ENCODE results near the gene ASGR2.
"Not testable (repeated sequence)": the region's sequence is repeated elsewhere in the genome, so short reads cannot be mapped to it uniquely, and the experiment has no call there.

The ASGR2 gene, protein sequence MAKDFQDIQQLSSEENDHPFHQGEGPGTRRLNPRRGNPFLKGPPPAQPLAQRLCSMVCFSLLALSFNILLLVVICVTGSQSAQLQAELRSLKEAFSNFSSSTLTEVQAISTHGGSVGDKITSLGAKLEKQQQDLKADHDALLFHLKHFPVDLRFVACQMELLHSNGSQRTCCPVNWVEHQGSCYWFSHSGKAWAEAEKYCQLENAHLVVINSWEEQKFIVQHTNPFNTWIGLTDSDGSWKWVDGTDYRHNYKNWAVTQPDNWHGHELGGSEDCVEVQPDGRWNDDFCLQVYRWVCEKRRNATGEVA

DNA sequence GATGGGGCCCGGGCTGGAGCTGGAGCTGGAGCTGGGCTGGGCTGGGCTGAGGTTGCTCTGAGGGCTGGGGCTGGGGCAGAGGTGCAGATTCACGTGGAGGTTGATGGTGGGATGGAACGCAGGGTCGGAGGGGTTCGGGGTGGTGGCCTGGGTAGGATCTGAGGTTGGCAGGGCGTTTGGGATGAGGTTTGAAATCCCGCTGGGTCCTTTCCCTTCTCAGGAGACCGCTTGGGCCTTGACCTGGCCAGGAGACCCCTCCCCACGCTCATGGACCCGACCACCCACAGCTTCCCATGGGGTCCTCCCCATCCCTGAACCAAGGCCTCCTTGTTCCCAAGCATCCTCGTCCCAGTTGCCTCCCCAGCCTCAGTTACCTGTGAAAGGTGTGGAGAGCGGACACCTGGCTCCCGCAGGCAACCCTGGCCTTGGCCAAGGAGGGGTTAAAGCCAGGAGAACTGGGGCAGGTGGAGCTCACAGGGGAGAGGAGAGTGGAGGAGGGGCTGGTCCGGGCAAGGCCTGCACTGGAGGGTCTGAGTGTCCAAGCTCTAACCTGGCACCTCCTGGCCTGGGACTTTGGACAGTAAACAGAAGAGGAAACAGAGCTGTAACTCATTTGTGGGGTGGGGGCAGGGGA is at the start of gene ASGR2:
TSS of gene ASGR2 (minus strand) at position 582 of the 634 bp plus-strand sequence. CDS start 582 bp downstream, outside the sequence.
- in situ Hi-C loops (cut with MboI; ENCODE audit: low sequenced_read_pairs): no loop called here

- in situ Hi-C loops (cut with MboI; ENCODE audit: low sequenced_read_pairs): not testable (repeated sequence)
Measured at GRCh38 chr17:7159571-7159970, 44.9 kb upstream of the ASGR2 start.

DNA sequence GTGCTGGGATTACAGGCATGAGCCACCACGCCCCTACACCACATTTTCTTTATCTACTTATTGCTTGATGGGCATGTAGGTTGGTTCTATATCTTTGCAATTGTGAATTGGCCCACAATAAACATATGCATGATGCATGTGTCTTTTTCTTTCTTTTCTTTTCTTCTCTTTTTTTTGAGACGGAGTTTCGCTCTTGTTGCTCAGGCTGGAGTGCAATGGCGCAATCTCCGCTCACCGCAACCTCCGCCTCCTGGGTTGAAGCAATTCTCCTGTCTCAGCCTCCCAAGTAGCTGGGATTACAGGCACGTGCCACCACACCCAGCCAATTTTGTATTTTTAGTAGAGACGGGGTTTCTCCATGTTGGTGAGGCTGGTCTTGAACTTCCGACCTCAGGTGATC is 43.8 kb upstream of the ASGR2 start:
- in situ Hi-C loops (cut with MboI; ENCODE audit: low sequenced_read_pairs): not testable (repeated sequence)

GRCh38 chr17:7156342-7156940 is 41.8 kb upstream of the ASGR2 start:
- in situ Hi-C loops (cut with MboI; ENCODE audit: low sequenced_read_pairs): no loop called here

GRCh38 chr17:7147772-7148171 is 33.1 kb upstream of the ASGR2 start:
- in situ Hi-C loops (cut with MboI; ENCODE audit: low sequenced_read_pairs): no loop called here

DNA sequence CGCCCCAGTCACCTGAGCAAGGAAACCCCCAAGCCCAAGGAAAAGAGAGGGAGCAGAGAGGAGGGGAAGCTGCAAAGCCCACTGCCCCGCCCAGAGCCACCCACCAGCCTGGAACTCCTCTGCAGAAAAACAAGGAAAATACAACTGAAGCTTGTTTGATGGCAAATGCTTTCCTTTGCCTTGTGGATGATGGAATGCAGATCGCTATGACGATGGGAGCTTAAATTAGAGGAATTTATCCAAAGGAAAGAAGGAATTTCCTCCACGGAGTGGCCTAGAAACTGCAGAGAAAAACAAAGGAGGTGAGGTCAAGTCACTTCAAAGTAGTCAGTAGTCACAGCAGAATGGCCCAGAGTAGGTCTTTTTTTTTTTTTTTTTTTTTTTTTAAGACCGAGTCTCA is 31.5 kb upstream of the ASGR2 start:
- in situ Hi-C loops (cut with MboI; ENCODE audit: low sequenced_read_pairs): no loop called here

GRCh38 chr17:7144213-7144612 is 29.6 kb upstream of the ASGR2 start:
- in situ Hi-C loops (cut with MboI; ENCODE audit: low sequenced_read_pairs): no loop called here

GRCh38 chr17:7141824-7142223 is 27.2 kb upstream of the ASGR2 start:
- in situ Hi-C loops (cut with MboI; ENCODE audit: low sequenced_read_pairs): no loop called here

- in situ Hi-C loops (cut with MboI; ENCODE audit: low sequenced_read_pairs): loop anchor here (5.0 kb wide), 1 partner anchor 87 kb away; no protein-coding TSS in a partner anchor
Measured at GRCh38 chr17:7139400-7139799, 24.8 kb upstream of the ASGR2 start.

DNA sequence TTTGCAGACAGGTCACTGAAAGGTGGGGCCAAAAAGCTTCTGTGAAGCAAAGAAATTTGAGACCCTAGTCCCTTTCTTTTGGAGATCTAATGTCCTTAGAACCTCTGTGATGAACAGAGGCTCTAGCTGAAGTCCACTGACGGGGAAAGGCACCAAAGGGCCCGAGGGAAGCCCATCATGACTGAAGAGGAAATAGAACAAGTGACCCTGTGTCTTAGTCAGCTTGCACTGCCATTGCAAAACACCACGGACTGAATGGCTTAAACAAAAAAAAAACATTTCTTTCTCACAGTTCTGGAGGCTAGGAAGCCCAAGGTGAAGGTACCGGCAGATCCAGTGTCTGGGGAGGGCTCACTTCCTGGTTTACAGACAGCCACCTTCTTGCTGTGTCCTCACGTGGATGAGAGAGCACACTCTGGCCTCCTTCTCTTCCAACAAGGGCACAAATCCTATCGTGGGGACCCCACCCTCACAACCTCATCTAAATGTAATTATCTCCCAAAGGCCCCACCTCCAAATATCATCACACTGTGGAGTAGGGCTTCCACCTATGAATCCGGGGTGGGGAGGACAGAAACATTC is 24.3 kb upstream of the ASGR2 start:
- in situ Hi-C loops (cut with MboI; ENCODE audit: low sequenced_read_pairs): loop anchor here (5.0 kb wide), 1 partner anchor 87 kb away; no protein-coding TSS in a partner anchor

DNA sequence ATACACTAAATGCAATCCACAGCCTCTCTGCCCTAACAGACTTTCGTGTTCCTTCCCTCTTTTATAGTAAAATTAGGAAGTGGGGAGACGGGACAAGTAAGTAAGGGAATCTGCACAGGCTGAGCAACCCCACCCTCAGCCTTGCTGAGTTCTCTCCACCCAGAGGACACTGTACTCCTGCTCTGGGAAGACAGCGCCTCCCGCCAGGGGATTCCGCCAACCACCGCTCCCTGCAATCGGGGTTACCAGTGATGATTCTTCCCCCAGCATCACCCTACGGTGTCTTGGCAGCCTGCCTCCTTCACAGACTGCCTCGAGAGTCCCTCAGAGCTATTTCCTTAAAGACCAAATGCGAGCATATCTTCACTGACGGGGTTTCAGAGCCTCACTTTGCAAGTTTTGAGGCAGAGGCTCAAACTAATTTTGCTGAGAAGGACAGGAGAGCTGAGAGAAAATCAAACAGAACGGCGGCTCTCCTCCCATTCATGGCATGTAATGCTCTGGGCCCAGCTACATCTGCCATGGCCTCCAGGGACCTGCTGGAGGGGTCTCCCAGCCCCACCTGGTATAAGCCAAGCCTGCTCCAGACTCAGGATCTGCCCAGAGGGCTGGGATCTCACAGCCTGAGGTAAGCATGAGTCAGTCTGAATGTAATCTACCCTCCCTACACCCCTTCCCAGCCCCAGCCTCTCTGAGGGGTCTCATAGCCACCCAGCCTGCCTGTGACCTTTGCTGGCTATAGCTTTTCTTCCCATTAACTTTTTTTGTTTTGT is 22.7 kb upstream of the ASGR2 start:
- in situ Hi-C loops (cut with MboI; ENCODE audit: low sequenced_read_pairs): loop anchor here (5.0 kb wide), 1 partner anchor 85 kb away; no protein-coding TSS in a partner anchor

DNA sequence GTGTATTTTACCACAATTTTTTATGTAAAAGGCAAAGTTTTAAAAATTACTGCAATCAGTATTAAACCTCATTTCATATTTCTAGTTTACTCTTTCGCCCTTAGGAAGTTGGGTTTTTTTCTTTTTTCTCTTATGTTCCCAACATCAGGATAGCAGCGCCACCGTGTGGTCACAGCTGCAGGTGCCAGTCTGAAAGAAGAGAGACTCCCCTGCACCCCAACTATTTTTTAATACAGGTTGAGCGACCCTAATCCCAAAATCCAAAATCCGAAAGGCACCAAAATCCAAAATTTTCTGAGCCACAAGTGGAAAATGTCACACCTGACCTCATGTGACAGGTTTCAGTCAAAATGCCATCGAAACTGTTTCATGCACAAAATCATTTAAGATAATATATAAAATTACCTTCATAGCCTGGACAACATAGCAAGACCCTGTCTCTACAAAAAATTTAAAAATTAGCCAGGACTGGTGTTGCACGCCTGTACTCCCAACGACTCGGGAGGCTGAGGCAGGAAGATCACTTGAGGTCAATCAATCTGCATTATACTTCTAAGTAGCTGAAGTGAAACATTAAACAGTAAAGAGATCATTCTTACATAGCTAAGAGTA is 21.8 kb upstream of the ASGR2 start:
- in situ Hi-C loops (cut with MboI; ENCODE audit: low sequenced_read_pairs): loop anchor here (5.0 kb wide), 1 partner anchor 84 kb away; no protein-coding TSS in a partner anchor

GRCh38 chr17:7133916-7134315 is 19.3 kb upstream of the ASGR2 start:
- in situ Hi-C loops (cut with MboI; ENCODE audit: low sequenced_read_pairs): no loop called here

DNA sequence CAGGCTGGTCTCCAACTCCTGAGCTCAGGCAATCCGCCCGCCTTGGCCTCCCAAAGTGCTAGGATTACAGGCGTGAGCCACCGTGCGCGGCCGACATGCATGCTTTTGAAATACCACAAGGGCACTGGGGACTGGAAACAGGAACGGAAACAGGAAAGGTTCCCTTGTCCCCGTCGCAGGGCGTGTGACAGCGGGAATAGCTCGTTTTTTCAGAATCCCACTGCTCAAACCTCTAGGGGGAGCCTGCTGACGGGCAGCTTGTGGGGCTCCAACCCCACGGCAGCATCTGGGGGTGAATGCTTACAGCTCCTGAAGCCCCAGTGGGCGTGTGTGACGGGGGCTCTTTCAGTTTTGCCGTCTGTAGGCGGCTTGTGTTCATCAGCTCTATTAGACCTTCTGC is 18.8 kb upstream of the ASGR2 start:
- in situ Hi-C loops (cut with MboI; ENCODE audit: low sequenced_read_pairs): no loop called here

- in situ Hi-C loops (cut with MboI; ENCODE audit: low sequenced_read_pairs): no loop called here
Measured at GRCh38 chr17:7132511-7133094, 18.0 kb upstream of the ASGR2 start.

GRCh38 chr17:7131423-7131791 is 16.8 kb upstream of the ASGR2 start:
- in situ Hi-C loops (cut with MboI; ENCODE audit: low sequenced_read_pairs): no loop called here

DNA sequence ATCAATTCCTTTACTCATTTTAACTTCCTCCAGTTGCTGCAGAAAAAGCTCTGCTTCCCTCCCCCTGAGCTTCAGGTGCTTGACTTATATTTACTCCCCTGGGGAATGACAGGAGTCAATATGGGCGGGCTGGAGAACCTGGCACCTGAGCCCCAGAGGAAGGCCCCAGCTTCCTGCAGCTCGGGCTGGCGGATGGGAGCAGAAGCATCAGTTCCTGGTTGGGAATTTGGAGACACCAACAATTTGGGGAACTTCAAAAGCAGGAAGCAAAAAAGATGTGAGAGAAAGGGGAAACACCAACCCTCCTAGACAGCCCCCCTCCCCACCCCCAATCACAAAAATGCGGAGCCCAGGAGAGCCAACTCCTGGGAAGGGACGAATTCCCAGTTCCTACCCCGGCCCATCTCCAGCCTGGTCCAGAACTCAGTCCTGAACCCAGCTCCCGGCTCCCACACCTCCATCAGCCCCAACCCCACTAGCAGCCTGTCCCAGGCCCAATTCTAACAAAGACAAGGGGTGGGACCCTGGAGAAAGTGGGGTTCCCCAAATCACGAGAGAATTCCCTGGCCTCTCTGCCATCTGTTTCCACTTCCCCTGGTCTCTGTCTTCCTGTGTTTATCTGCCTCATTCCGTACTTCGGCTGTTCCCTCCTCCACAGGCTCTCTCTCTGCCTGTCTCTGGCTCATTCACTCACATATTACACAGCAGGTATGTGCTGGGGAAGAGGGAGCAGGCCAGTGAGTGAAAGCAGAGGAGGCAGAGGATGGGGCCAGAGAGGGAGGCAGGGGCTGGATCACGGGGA is 16.2 kb upstream of the ASGR2 start:
- in situ Hi-C loops (cut with MboI; ENCODE audit: low sequenced_read_pairs): no loop called here

GRCh38 chr17:7129311-7129710 is 14.7 kb upstream of the ASGR2 start:
- in situ Hi-C loops (cut with MboI; ENCODE audit: low sequenced_read_pairs): no loop called here

- in situ Hi-C loops (cut with MboI; ENCODE audit: low sequenced_read_pairs): no loop called here
Measured at GRCh38 chr17:7128160-7128559, 13.5 kb upstream of the ASGR2 start.
